ENCODE data around the gene SH2B2.
"Not testable (repeated sequence)": the region's sequence is repeated elsewhere in the genome, so short reads cannot be mapped to it uniquely, and the experiment has no call there.

Gene SH2B2

DNA sequence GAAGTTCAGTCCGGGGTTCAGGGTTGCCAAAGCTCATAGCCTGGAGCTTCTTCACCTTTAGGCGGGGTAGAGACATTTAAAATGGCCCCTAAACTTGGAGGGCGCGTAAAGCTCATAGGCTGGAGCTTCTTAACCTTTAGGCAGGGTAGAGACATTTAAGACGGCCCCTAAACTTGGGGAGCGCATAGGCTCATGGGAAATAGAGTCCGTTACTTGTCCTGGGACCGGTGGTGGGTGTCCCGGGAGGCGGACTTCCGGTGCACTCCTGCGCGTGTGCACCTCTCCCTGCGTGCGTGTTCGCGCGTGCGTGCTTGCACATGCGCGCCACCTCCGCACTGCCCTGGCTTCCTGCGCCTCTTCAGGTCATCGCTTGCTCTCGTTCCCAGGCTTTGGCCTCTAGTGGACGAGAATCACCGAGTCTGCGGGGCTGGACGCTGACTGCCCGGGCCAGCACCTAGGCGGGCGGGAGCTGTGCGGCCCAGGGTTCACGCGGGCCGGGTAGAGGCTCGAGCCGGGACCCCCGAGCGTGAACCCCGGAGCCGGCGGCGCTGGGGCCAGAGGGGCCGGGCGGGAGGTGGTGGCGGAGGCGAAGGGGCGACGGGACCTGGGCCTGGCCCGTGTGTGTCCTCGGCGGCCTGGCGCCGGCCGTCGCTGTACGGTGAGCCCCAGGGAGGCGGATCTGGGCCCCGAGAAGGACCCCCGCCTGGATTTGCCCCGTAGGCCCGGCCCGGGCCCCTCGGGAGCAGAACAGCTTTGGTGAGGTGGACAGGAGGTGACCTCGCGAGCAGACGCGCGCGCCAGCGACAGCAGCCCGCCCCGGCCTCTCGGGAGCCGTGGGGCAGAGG, 77.1 kb downstream of the SH2B2 start:
- in situ Hi-C loops (cut with HindIII; ENCODE audit: low pct_ligation_motif_present, low pct_unique_long_range_greater_than_20kb, low sequenced_read_pairs) = not testable (repeated sequence)
- peak; percentile 100 for DNase-seq

DNA sequence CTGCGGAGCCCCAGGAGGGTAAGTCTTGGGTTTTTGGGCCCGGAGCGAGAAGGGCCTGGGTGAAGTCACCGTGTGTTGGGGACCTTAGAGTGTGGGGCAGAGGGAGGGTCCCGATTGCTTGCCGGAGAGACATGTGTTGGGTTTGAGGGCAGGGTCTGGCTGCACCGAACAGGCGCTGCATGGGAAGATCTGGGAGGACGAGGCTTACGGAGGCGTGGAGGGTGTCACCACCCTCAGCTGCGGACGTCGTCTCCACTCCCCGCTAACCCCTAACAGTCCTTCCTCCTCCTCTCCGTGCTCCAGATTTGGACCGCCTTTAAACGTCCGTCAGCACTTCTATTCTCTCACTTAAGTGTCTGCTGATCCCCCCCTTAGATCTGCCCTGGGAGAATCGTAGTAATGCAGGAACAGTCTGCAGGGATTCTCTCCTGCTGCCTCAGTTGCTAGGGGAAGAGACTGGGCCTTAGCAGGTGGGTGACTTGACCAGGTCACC, 77.8 kb downstream of the SH2B2 start:
- in situ Hi-C loops (cut with HindIII; ENCODE audit: low pct_ligation_motif_present, low pct_unique_long_range_greater_than_20kb, low sequenced_read_pairs); DNase-seq: not testable (repeated sequence)

GRCh38 chr7:102365390-102365789, 78.7 kb downstream of the SH2B2 start:
- peak; percentile 56 for DNase-seq
- in situ Hi-C loops (cut with HindIII; ENCODE audit: low pct_ligation_motif_present, low pct_unique_long_range_greater_than_20kb, low sequenced_read_pairs) = not testable (repeated sequence)

- DNase-seq; in situ Hi-C loops (cut with HindIII; ENCODE audit: low pct_ligation_motif_present, low pct_unique_long_range_greater_than_20kb, low sequenced_read_pairs): not testable (repeated sequence)
These were observed 83.4 kb downstream of the SH2B2 start for GRCh38 chr7:102370038-102370437.

All from ACHN (cell line).